Caco-2 (cell line): Measurements from ENCODE around the gene XXYLT1. TPM values are rescaled to one million over a fixed set of nuclear protein-coding genes. Genes with fewer than 3 reads are reported as not detected.
A peak's percentile ranks its signal among the peaks of the same experiment; 100 is the strongest.
"Not testable (repeated sequence)": the region's sequence is repeated elsewhere in the genome, so short reads cannot be mapped to it uniquely, and the experiment has no call there.

Source experiments
- BruUV-seq: library from RNA; stranded (reverse); fragments of 400-500 nt; replicated peaks from 2 replicates; lab custom pipeline; 2021; lab: Mats Ljungman, UMichigan
- CTCF ChIA-PET: fragments of 300-600 bp; sonication (Branson Sonifier 250); formaldehyde crosslinking; loops from one replicate; lab custom pipeline; 2022; ENCODE audit warnings: antibody characterized with exemption; lab: Charles Lee
- POLR2A ChIA-PET: fragments of 300-600 bp; sonication (Branson Sonifier 250); formaldehyde crosslinking; loops from one replicate; lab custom pipeline; 2022; ENCODE audit warnings: antibody characterized with exemption; lab: Charles Lee
- DNase-seq, 2 experiments: peaks; one replicate each; pipeline versions ENCODE4 v3.0.0 to v3.0.0-alpha.2; 2020 to 2022
- H3K27me3 ChIP-seq: replicated peaks from 2 replicates; pipeline ENCODE4 v1.6.0; 2011; ENCODE audit warnings: low read length; ENCODE audit not compliant: control insufficient read depth, insufficient read depth
- H3K36me3 ChIP-seq: 2 replicates; pipeline ENCODE4 v1.5.1; 2011; ENCODE audit warnings: low read length; ENCODE audit not compliant: control insufficient read depth, insufficient read depth
- H3K4me1 ChIP-seq: fragments of 250-450 bp; sonication (Bioruptor Pico); 2 replicates; pipeline ENCODE4 v1.5.1; 2020; ENCODE audit warnings: mild to moderate bottlenecking
- H3K4me3 ChIP-seq: 2 replicates; pipeline ENCODE4 v1.5.1; 2011; ENCODE audit warnings: low read depth, mild to moderate bottlenecking, control low read depth, low read length
- H3K9me3 ChIP-seq: fragments of 250-450 bp; sonication (Bioruptor Pico); 2 replicates; pipeline ENCODE4 v1.5.1; 2020; ENCODE audit warnings: mild to moderate bottlenecking, moderate library complexity
- H3K27ac Mint-ChIP-seq: one replicate; pipeline ENCODE4 v1.8.0; 2022; ENCODE audit warnings: mixed read lengths; ENCODE audit not compliant: unreplicated experiment
- H3K27me3 Mint-ChIP-seq: one replicate; pipeline ENCODE4 v1.8.0; 2022; ENCODE audit warnings: mixed read lengths; ENCODE audit not compliant: insufficient read depth, unreplicated experiment
- H3K36me3 Mint-ChIP-seq: one replicate; pipeline ENCODE4 v1.8.0; 2022; ENCODE audit warnings: mild to moderate bottlenecking, mixed read lengths; ENCODE audit not compliant: insufficient read depth, unreplicated experiment
- H3K4me1 Mint-ChIP-seq: one replicate; pipeline ENCODE4 v1.8.0; 2022; ENCODE audit warnings: low read depth, mixed read lengths; ENCODE audit not compliant: unreplicated experiment
- H3K4me3 Mint-ChIP-seq: one replicate; pipeline ENCODE4 v1.8.0; 2022; ENCODE audit warnings: mild to moderate bottlenecking, moderate library complexity, mixed read lengths; ENCODE audit not compliant: unreplicated experiment
- H3K9me3 Mint-ChIP-seq: one replicate; pipeline ENCODE4 v1.8.0; 2022; ENCODE audit warnings: mixed read lengths; ENCODE audit not compliant: unreplicated experiment
- intact Hi-C: fragments of 100-400 bp; cut with micrococcal nuclease; formaldehyde crosslinking; loops from one replicate; pipeline ENCODE4 v1.10.0; 2022; ENCODE audit not compliant: unreplicated experiment
- total RNA-seq: library from RNA; stranded (reverse); gene quantifications from 2 replicates; pipeline ENCODE4 v1.2.3, GENCODE V29; 2022
- TF ChIP-seq, protein P1 (sequence below), 2 experiments: fragments of 200-600 bp in 1 of 2; IDR thresholded peaks; 1 replicate in 1 of 2; 2 replicates in 1 of 2; pipeline versions ENCODE4 v1.5.1 to v1.8.0; 2011 to 2022; ENCODE audit warnings: antibody characterized with exemption in 1 of 2, control low read depth in 1 of 2, inconsistent platforms in 1 of 2, low read depth in 1 of 2, low read length in 1 of 2, mild to moderate bottlenecking in 1 of 2, moderate library complexity in 1 of 2; ENCODE audit not compliant: insufficient read depth in 1 of 2, severe bottlenecking in 1 of 2, unreplicated experiment in 1 of 2

XXYLT1 gene
- total RNA-seq, 1 experiment from 2014 or later: 14.2 TPM

DNA sequence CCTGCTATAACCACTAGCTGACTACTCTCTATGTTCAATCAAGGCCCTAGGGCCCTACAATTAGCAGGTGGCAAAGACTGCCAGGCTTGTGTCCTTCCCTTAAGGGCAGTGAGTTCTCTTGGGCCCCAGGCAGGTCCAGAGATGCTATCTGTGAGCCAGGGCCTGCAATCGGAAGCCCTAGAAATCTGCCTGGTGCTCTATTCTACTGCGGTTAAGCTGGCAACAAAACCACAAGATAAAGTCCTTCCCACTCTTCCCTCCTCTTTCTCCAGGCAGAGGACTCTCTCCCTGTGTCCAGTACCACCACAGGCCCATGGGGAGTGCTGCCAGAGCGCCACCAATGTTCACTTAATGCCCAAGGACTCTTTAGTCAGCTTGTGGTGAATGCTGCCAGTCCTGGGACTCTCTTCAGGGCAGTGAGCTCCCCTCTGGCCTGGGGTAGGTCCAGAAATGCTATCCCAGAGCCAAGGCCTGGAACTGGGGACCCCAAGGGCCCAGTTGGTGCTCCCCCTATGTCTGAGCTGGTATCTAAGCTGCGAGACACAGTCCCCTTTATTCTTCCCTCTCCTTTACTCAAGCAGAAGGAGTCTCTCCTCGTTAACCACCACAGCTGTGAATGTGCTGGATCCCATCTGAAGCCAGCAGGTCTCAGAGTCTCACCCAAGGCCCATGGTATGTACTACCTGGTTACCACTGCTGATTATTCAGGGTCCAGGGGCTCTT lies 34.7 kb downstream of the XXYLT1 start:
- H3K27ac Mint-ChIP-seq: no peak overlapping the region
- H3K4me1 Mint-ChIP-seq: no peaks in the 10 kb centered on the region
- peak in 1 of 2 experiments; percentile 9 for DNase-seq
- Histone ChIP-seq H3K36me3 (no peaks in the 10 kb centered on the region), H3K27me3 (no peaks in the 10 kb centered on the region), H3K4me3 (no peak overlapping the region), H3K4me1 (no peaks in the 10 kb centered on the region), H3K9me3 (no peaks in the 10 kb centered on the region)
- TF ChIP-seq, protein P1, sequence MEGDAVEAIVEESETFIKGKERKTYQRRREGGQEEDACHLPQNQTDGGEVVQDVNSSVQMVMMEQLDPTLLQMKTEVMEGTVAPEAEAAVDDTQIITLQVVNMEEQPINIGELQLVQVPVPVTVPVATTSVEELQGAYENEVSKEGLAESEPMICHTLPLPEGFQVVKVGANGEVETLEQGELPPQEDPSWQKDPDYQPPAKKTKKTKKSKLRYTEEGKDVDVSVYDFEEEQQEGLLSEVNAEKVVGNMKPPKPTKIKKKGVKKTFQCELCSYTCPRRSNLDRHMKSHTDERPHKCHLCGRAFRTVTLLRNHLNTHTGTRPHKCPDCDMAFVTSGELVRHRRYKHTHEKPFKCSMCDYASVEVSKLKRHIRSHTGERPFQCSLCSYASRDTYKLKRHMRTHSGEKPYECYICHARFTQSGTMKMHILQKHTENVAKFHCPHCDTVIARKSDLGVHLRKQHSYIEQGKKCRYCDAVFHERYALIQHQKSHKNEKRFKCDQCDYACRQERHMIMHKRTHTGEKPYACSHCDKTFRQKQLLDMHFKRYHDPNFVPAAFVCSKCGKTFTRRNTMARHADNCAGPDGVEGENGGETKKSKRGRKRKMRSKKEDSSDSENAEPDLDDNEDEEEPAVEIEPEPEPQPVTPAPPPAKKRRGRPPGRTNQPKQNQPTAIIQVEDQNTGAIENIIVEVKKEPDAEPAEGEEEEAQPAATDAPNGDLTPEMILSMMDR (IDR thresholded peaks at IDR 0.05; ENCODE audit: insufficient read depth in 1 of 2, low read depth in 1 of 2, low read length in 1 of 2, severe bottlenecking in 1 of 2, unreplicated experiment in 1 of 2): no peak
- CTCF ChIA-PET: no interaction called here
- H3K27me3 Mint-ChIP-seq: no peaks in the 10 kb centered on the region
- POLR2A ChIA-PET: no interaction called here
- intact Hi-C loops: no loop called here
- H3K36me3 Mint-ChIP-seq: peaks cover 12% of the 10 kb centered on the region
- H3K9me3 Mint-ChIP-seq: peaks cover 19% of the 10 kb centered on the region
- BruUV-seq: no TSS peak
- no peak overlapping the region for H3K4me3 Mint-ChIP-seq

DNA sequence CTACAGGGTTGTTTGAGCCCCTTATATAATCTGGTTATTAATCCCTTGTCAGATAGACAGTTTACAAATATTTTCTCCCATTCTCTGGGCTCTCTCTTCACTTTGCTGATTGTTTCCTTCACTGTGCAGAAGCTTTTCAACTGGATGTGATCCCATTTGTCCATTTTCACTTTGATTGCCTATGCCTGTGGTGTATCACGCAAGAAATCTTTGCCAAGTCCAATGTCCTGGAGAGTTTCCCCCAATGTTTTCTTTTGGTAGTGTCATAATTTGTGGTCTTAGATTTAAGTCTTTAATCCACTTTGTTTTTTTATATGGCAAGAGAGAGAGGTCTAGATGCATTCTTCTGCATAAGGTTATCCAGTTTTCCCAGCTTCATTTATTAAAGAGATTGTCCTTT lies 40.7 kb downstream of the XXYLT1 start:
- Mint-ChIP-seq H3K27me3 (no peaks in the 10 kb centered on the region), H3K36me3 (peaks cover 6% of the 10 kb centered on the region), H3K4me3 (no peak overlapping the region), H3K9me3 (peaks cover 17% of the 10 kb centered on the region), H3K4me1 (peaks cover 10% of the 10 kb centered on the region), H3K27ac (no peak overlapping the region)
- intact Hi-C loops: no loop called here
- no peak for DNase-seq
- no peaks in the 10 kb centered on the region for H3K9me3 ChIP-seq
- ChIA-PET CTCF (no interaction called here), POLR2A (no interaction called here)
- TF ChIP-seq, protein P1 (IDR thresholded peaks at IDR 0.05; ENCODE audit: insufficient read depth in 1 of 2, low read depth in 1 of 2, low read length in 1 of 2, severe bottlenecking in 1 of 2, unreplicated experiment in 1 of 2): no peak
- H3K4me1 ChIP-seq: no peaks in the 10 kb centered on the region
- BruUV-seq: no TSS peak
- H3K27me3 ChIP-seq: no peaks in the 10 kb centered on the region
- H3K4me3 ChIP-seq: no peak overlapping the region
- no peaks in the 10 kb centered on the region for H3K36me3 ChIP-seq

DNA sequence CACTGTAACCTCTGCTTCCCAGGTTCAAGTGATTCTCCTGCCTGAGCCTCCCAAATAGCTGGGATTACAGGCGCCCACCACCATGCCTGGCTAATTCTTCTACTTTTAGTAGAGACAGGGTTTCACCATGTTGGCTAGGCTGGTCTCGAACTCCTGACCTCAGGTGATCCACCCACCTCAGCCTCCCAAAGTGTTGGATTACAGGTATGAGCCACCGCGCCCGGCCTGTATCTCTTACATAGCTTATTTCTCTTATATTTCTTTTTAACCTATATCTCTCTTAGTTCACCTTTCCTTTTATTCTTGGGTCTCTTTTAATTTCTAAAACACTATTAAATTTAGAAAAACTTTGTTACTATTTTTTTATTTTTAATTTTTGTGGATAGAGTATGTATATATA lies 42.1 kb downstream of the XXYLT1 start:
- BruUV-seq, CTCF ChIA-PET, H3K4me3 Mint-ChIP-seq, H3K4me3 ChIP-seq, H3K9me3 Mint-ChIP-seq, POLR2A ChIA-PET, H3K27ac Mint-ChIP-seq, H3K9me3 ChIP-seq, H3K36me3 Mint-ChIP-seq, H3K36me3 ChIP-seq, intact Hi-C loops, H3K4me1 ChIP-seq, H3K27me3 Mint-ChIP-seq, H3K27me3 ChIP-seq, DNase-seq: not testable (repeated sequence)
- H3K4me1 Mint-ChIP-seq: peaks cover 10% of the 10 kb centered on the region
